Choroid plexus epithelial cell (primary cell): ENCODE results near the gene ANKRD39.

Experiments
- DNase-seq: peaks from one replicate; pipeline ENCODE4 v3.0.0-alpha.2; 2010; ENCODE audit warnings: low read depth
- H3K4me3 ChIP-seq: 2 replicates; pipeline ENCODE4 v1.5.1; 2011; ENCODE audit warnings: low read depth, mild to moderate bottlenecking, control low read depth, low read length, moderate library complexity
- CTCF ChIP-seq: conservative IDR thresholded peaks from 2 replicates; pipeline ENCODE4 v1.5.1; 2011; ENCODE audit warnings: low read depth, mild to moderate bottlenecking, control low read depth, inconsistent platforms, low read length, moderate library complexity

Gene ANKRD39

GRCh38 chr2:96877042-96877451 is 19.2 kb upstream of the ANKRD39 start:
- H3K4me3 ChIP-seq = no peak overlapping the region
- DNase-seq = no peak
- TF ChIP-seq CTCF = no peak

- DNase-seq = peak; percentile 57
- TF ChIP-seq CTCF = no peak
- H3K4me3 ChIP-seq = no peak overlapping the region
These were observed 18.6 kb upstream of the ANKRD39 start for GRCh38 chr2:96876269-96877041.

- DNase-seq = peak; percentile 22
- no peak overlapping the region for H3K4me3 ChIP-seq
- TF ChIP-seq CTCF = peak; percentile 7
These were observed 17.9 kb upstream of the ANKRD39 start for GRCh38 chr2:96875498-96876268.

- TF ChIP-seq CTCF = no peak
- no peak for DNase-seq
- no peak overlapping the region for H3K4me3 ChIP-seq
These were observed 16.5 kb upstream of the ANKRD39 start for GRCh38 chr2:96874198-96874831.

GRCh38 chr2:96873651-96874096 is 15.9 kb upstream of the ANKRD39 start:
- no peak for DNase-seq
- no peak for TF ChIP-seq CTCF
- no peak overlapping the region for H3K4me3 ChIP-seq

GRCh38 chr2:96872591-96873349 is 15.0 kb upstream of the ANKRD39 start:
- no peak overlapping the region for H3K4me3 ChIP-seq
- no peak for TF ChIP-seq CTCF
- peak; percentile 39 for DNase-seq
